K562 (cell line): Measurements from ENCODE around the gene SAMD13. TPM values are rescaled to one million over a fixed set of nuclear protein-coding genes. Genes with fewer than 3 reads are reported as not detected.

Experiments used
- ATAC-seq: fragments of 200-7000 bp; cut with Tn5 transposase; 3 replicates; pipeline ENCODE4 v1.9.1; 2020; ENCODE audit warnings: moderate library complexity
- BruUV-seq: library from RNA; stranded (reverse); fragments of 400-500 nt; replicated peaks from 2 replicates; lab custom pipeline; 2021; lab: Mats Ljungman, UMichigan
- CTCF ChIA-PET: fragments of 300-600 bp; formaldehyde crosslinking; extraction: SDS; loops from one replicate; lab custom pipeline; 2021; ENCODE audit warnings: low intra/inter-chr PET ratio; lab: Yijun Ruan, JAX
- POLR2A ChIA-PET: fragments of 300-600, 350-650 bp; sonication (Branson Sonifier 250); formaldehyde crosslinking; extraction: SDS; loops from one replicate; lab custom pipeline; 2021; ENCODE audit warnings: antibody characterized with exemption, inconsistent platforms; lab: Yijun Ruan, JAX
- DNase-seq, 4 experiments: peaks; one replicate each; pipeline versions ENCODE4 v3.0.0 to v3.0.0-alpha.2; 2011 to 2018; ENCODE audit warnings: low spot score in 3 of 4, mixed read lengths in 3 of 4; ENCODE audit errors: extremely low read depth in 1 of 4
- FAIRE-seq: peaks from 2 replicates; lab custom pipeline; 2011; peaks lifted over from hg19 to GRCh38; lab: Jason Lieb, UNC
- H2AFZ ChIP-seq: 2 replicates; pipeline ENCODE4 v1.6.0; 2011; ENCODE audit warnings: low read depth, low read length, control low read depth, inconsistent platforms
- H3K27ac ChIP-seq: fragments of 200-600 bp; 3 replicates; pipeline ENCODE4 v1.8.0; 2011; ENCODE audit warnings: low read depth, mild to moderate bottlenecking, control low read depth, inconsistent platforms, low read length, moderate library complexity, mixed read lengths; ENCODE audit errors: extremely low read depth
- H3K27me3 ChIP-seq, 2 experiments: fragments of 300-600 bp in 1 of 2; 2 replicates in 1 of 2; 3 replicates in 1 of 2; pipeline versions ENCODE4 v1.6.0 to v1.8.0; 2011; ENCODE audit warnings: inconsistent platforms in 2 of 2, low read length in 2 of 2, mild to moderate bottlenecking in 1 of 2, mixed read lengths in 1 of 2, moderate library complexity in 1 of 2; ENCODE audit not compliant: control insufficient read depth in 2 of 2, insufficient read depth in 2 of 2
- H3K36me3 ChIP-seq: fragments of 300-600 bp; 3 replicates; pipeline ENCODE4 v1.8.0; 2011; ENCODE audit warnings: mild to moderate bottlenecking, low read length, inconsistent platforms; ENCODE audit not compliant: control insufficient read depth, insufficient read depth
- H3K4me1 ChIP-seq, 2 experiments: fragments of 200-600 bp in 1 of 2; replicated peaks in 1 of 2; 2 replicates in 1 of 2; 3 replicates in 1 of 2; pipeline versions ENCODE4 v1.5.1 to v1.8.0; 2011; ENCODE audit warnings: inconsistent platforms in 2 of 2, low read length in 2 of 2, mild to moderate bottlenecking in 1 of 2, mixed read lengths in 1 of 2, moderate library complexity in 1 of 2; ENCODE audit not compliant: control insufficient read depth in 2 of 2, insufficient read depth in 2 of 2
- H3K4me2 ChIP-seq: 2 replicates; pipeline ENCODE4 v1.6.1; 2011; ENCODE audit warnings: low read length, control low read depth, inconsistent platforms, mixed read lengths; ENCODE audit not compliant: insufficient read depth
- H3K4me3 ChIP-seq: fragments of 200-600 bp; sonication (generic), shearing (Covaris generic); 2 replicates; pipeline ENCODE4 v1.5.1; 2016; ENCODE audit warnings: control low read depth, inconsistent platforms
- H3K79me2 ChIP-seq: fragments of 200-600 bp; 3 replicates; pipeline ENCODE4 v1.8.0; 2011; ENCODE audit warnings: low read length, inconsistent platforms; ENCODE audit not compliant: control insufficient read depth, insufficient read depth
- H3K9ac ChIP-seq, 2 experiments: 2 replicates each; pipeline versions ENCODE4 v1.6.0 to v1.6.1; 2011; ENCODE audit warnings: low read depth in 2 of 2, low read length in 2 of 2, control low read depth in 1 of 2, inconsistent platforms in 1 of 2, mild to moderate bottlenecking in 1 of 2, mixed read lengths in 1 of 2; ENCODE audit not compliant: insufficient read depth in 1 of 2
- H3K9me1 ChIP-seq: one replicate; pipeline ENCODE4 v1.6.0; 2011; ENCODE audit warnings: inconsistent platforms, mild to moderate bottlenecking, low read length, moderate library complexity; ENCODE audit not compliant: control insufficient read depth, insufficient read depth
- H3K9me3 ChIP-seq: replicated peaks from 2 replicates; pipeline ENCODE4 v1.5.1; 2011; ENCODE audit warnings: low read depth, low read length, inconsistent platforms; ENCODE audit not compliant: control insufficient read depth, insufficient read depth
- H4K20me1 ChIP-seq: replicated peaks from 2 replicates; pipeline ENCODE4 v1.6.1; 2011; ENCODE audit warnings: low read length, inconsistent platforms, mixed read lengths; ENCODE audit not compliant: control insufficient read depth, insufficient read depth
- C11orf30 ChIP-seq: fragments of 450-650 bp; IDR thresholded peaks from 2 replicates; pipeline ENCODE4 v1.6.1; 2016; ENCODE audit warnings: low read depth, mild to moderate bottlenecking
- CEBPG ChIP-seq, 3 experiments: fragments of 200-800 bp in 1 of 3; sonication (Bioruptor generic) in 1 of 3; sonication (generic) in 1 of 3; formaldehyde crosslinking in 1 of 3; IDR thresholded peaks in 2 of 3; conservative IDR thresholded peaks in 1 of 3; 2 replicates each; pipeline versions ENCODE4 v1.6.1 to v1.8.0; 2016 to 2022; ENCODE audit warnings: missing compliant biosample characterization in 2 of 3, missing genetic modification characterization in 2 of 3, mild to moderate bottlenecking in 1 of 3, missing genetic modification reagents in 1 of 3
- DDX20 ChIP-seq: fragments of 450-650 bp; IDR thresholded peaks from 2 replicates; pipeline ENCODE4 v1.6.1; 2016; ENCODE audit warnings: missing genetic modification characterization, low read depth, mild to moderate bottlenecking, missing compliant biosample characterization, moderate library complexity
- FOXJ2 ChIP-seq: fragments of 200-800 bp; sonication (Bioruptor generic); IDR thresholded peaks from 2 replicates; pipeline ENCODE4 v1.6.1; 2016; ENCODE audit warnings: missing genetic modification characterization, missing compliant biosample characterization
- GABPA ChIP-seq: fragments of 200-800 bp; sonication (Bioruptor generic); conservative IDR thresholded peaks from 2 replicates; pipeline ENCODE4 v1.6.1; 2016; ENCODE audit warnings: low read depth, missing genetic modification characterization, missing compliant biosample characterization
- ILK ChIP-seq: fragments of 450-650 bp; IDR thresholded peaks from 2 replicates; pipeline ENCODE4 v1.6.1; 2016; ENCODE audit warnings: missing genetic modification characterization, low read depth, mild to moderate bottlenecking, missing compliant biosample characterization, moderate library complexity, borderline replicate concordance
- MAFG ChIP-seq: fragments of 450-650 bp; conservative IDR thresholded peaks from 2 replicates; pipeline ENCODE4 v1.6.1; 2016; ENCODE audit warnings: missing genetic modification characterization, missing compliant biosample characterization
- NR4A1 ChIP-seq, 2 experiments: fragments of 250-450 bp in 1 of 2; fragments of 450-650 bp in 1 of 2; sonication (Bioruptor Pico) in 1 of 2; IDR thresholded peaks; 2 replicates each; pipeline versions ENCODE4 v1.4.0 to v1.6.1; 2016 to 2020; ENCODE audit warnings: mild to moderate bottlenecking in 2 of 2, missing compliant biosample characterization in 1 of 2, missing genetic modification characterization in 1 of 2, moderate library complexity in 1 of 2
- SMAD4 ChIP-seq: fragments of 250-450 bp; sonication (Bioruptor Pico); conservative IDR thresholded peaks from 2 replicates; pipeline ENCODE4 v1.8.0; 2021; ENCODE audit warnings: inconsistent platforms, mild to moderate bottlenecking, moderate library complexity
- ZKSCAN3 ChIP-seq: fragments of 250-450 bp; sonication (Bioruptor Pico); IDR thresholded peaks from 2 replicates; pipeline ENCODE4 v1.4.0; 2020
- ZNF316 ChIP-seq: fragments of 450-650 bp; IDR thresholded peaks from 2 replicates; pipeline ENCODE4 v1.6.1; 2016
- ZNF766 ChIP-seq: fragments of 200-800 bp; sonication (Bioruptor generic); conservative IDR thresholded peaks from 2 replicates; pipeline ENCODE4 v1.6.1; 2016; ENCODE audit warnings: missing genetic modification characterization, missing compliant biosample characterization
- ZNF79 ChIP-seq: fragments of 250-450 bp; sonication (Bioruptor Pico); IDR thresholded peaks from 2 replicates; pipeline ENCODE4 v1.4.0; 2020; ENCODE audit warnings: low read depth, mild to moderate bottlenecking, moderate library complexity
- WGBS: fragments of 100-300 bp; shearing (Covaris generic); methylation state at CpG from one replicate; pipeline ENCODE4 v1.1.6; 2016; ENCODE audit warnings: low coverage, mixed read lengths; ENCODE audit not compliant: insufficient coverage; ENCODE audit errors: missing lambda C conversion rate; 5-methylcytosine and 5-hydroxymethylcytosine counted together
- in situ Hi-C: fragments of 300-500 bp; cut with MboI; formaldehyde crosslinking; loops from 4 replicates; pipeline ENCODE4 v1.15.0; 2018; ENCODE audit warnings: inconsistent platforms, mixed read lengths
- intact Hi-C: fragments of 100-400 bp; cut with micrococcal nuclease; formaldehyde crosslinking; loops from 2 replicates; pipeline ENCODE4 v1.14.2; 2022
- polyA plus RNA-seq, 8 experiments: library from polyadenylated mRNA; depleted of rRNA in 4 of 8; stranded (reverse) in 5 of 8; unstranded in 3 of 8; fragments of >200 nt; fragmentation: Nextera tagmentation in 2 of 8; fragmentation: Illumina TruSeq in 1 of 8; extraction: Ambion mirVana in 2 of 8; extraction: Trizol in 1 of 8; gene quantifications; 2 replicates each; pipeline versions ENCODE4 v1.2.1 to v1.2.3, GENCODE V29; 2011 to 2014; ENCODE audit warnings: inconsistent platforms in 1 of 8, missing spikeins in 1 of 8
- total RNA-seq, 7 experiments: library from RNA; depleted of rRNA in 6 of 7; stranded (reverse); fragments of >200 nt in 6 of 7; fragmentation: Illumina TruSeq in 2 of 7; extraction: Trizol in 2 of 7; gene quantifications; 2 replicates each; pipeline versions ENCODE4 v1.2.1 to v1.2.3, GENCODE V29; 2011 to 2021; ENCODE audit warnings: low replicate concordance in 1 of 7

Gene SAMD13
- total and polyA plus RNA-seq, 9 of the 15 experiments (the other 6 are each of a cell fraction or from before 2014, with no cell fraction given) = 0.78 to 2.7 (median 1.00) TPM

DNA sequence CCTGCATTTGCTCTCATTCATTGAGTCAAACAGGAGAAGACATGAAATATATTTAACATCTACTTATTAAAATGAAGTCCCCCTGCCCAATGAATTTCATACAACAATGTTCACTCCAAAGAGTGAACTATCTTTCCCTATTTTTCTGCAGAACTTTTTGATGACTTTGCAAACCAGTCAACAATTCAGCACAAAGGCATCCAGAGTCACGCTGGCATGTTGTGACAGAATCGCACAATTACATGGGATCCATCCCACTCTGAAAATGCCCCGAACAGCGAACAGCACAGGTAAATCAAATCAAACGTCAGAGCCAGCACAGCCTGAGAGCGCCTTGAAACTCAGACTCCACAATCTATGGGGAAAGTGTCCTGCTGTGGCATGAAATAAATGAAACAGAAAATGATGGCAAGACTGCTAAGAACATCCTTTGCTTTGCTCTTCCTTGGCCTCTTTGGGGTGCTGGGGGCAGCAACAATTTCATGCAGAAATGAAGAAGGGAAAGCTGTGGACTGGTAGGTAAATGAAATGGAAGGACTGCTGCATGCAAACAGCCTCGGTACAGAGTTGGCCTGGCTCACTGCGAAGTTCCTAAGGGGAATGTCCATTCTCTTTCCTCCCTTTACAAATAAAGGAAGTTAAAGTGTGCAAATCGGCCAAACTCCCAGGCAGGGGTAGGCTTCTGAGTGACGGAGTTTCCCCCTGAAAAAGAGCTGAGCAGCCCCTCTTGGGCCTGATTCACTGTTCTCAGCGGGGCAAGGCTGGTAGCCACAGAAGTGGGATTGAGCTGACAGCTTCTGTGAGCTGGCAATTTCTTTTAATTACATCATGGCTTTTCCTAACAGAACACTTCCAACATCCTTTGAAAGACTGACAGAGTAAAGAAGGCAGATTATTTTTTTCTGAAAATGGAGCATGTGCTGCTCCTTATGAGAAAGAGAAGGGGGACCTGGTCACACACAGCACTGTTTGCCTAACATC, 97.0 kb downstream of the SAMD13 start, which contains the start of gene DNASE2B:
Gene DNASE2B (plus strand): TSS at position 310 of the 981 bp plus-strand sequence. CDS start 81 bp downstream, at position 391.
- peak; percentile 54; the same call in 1 of the 2 replicates for TF ChIP-seq C11orf30
- TF ChIP-seq NR4A1 (CRISPR knock-in tag; IDR thresholded peaks at IDR 0.05) = no peak
- TF ChIP-seq NR4A1 (tag; IDR thresholded peaks at IDR 0.05) = no peak
- 0 out of 2 replicates have a peak, but pooled peaks have one; percentile 33 for TF ChIP-seq GABPA (tag)
- no peak for TF ChIP-seq ILK (tag)
- TF ChIP-seq DDX20 = 0 out of 2 replicates have a peak, but pooled peaks have one; percentile 24
- no peak for TF ChIP-seq CEBPG (CRISPR knock-in tag; IDR thresholded peaks at IDR 0.05)
- TF ChIP-seq CEBPG (tag; conservative IDR thresholded peaks at IDR 0.05 in 1 of 2, IDR thresholded peaks at IDR 0.05 in 1 of 2) = peak in 1 of 2 experiments; percentile 48; a peak in 1 of 4 replicates
- 0 out of 2 replicates have a peak, but pooled peaks have one; percentile 28 for TF ChIP-seq ZNF79 (CRISPR knock-in tag)
- peak; percentile 40 for TF ChIP-seq ZNF316
- TF ChIP-seq SMAD4 (CRISPR knock-in tag) = 0 out of 2 replicates have a peak, but pooled peaks have one; percentile 14
- 0 out of 2 replicates have a peak, but pooled peaks have one; percentile 48 for TF ChIP-seq ZNF766 (CRISPR knock-in tag)
- no peak for TF ChIP-seq FOXJ2 (tag)
- peak; percentile 69 for TF ChIP-seq MAFG (tag)
- TF ChIP-seq ZKSCAN3 (CRISPR knock-in tag) = 0 out of 2 replicates have a peak, but pooled peaks have one; percentile 20
- H3K36me3 ChIP-seq = no peaks in the 10 kb centered on the region
- FAIRE-seq (no peak), ATAC-seq (peak; percentile 40; the same call in 2 of the 3 replicates), DNase-seq (no peak)
- ChIA-PET CTCF (no interaction called here), POLR2A (interaction anchor here (0.8 to 1.2 kb wide), 4 partner anchors 8 to 56 kb away, joined by 3 to 6 read pairs (median 4); no protein-coding TSS in a partner anchor)
- no peak within 1 kb of the TSS for H3K27ac ChIP-seq
- H2AFZ ChIP-seq = no peak within 1 kb of the TSS; the same call in 1 of the 2 replicates
- no peaks in the 10 kb centered on the region for H3K27me3 ChIP-seq
- H3K4me3 ChIP-seq = no peak within 1 kb of the TSS
- 9% methylated on average over 11 of the region's 11 CpGs for WGBS
- in situ Hi-C loops = no loop called here
- H4K20me1 ChIP-seq = no peaks in the 10 kb centered on the region
- intact Hi-C loops = no loop called here
- no peak within 1 kb of the TSS for H3K4me2 ChIP-seq
- H3K4me1 ChIP-seq = no peaks in the 10 kb centered on the region
- H3K9me3 ChIP-seq = no peaks in the 10 kb centered on the region
- no peaks in the 10 kb centered on the region for H3K9me1 ChIP-seq
- no peak within 1 kb of the TSS for H3K9ac ChIP-seq
- no TSS peak for BruUV-seq
- H3K79me2 ChIP-seq = no peaks in the 10 kb centered on the region
